ENCODE results near the gene ARNT2.

DNA sequence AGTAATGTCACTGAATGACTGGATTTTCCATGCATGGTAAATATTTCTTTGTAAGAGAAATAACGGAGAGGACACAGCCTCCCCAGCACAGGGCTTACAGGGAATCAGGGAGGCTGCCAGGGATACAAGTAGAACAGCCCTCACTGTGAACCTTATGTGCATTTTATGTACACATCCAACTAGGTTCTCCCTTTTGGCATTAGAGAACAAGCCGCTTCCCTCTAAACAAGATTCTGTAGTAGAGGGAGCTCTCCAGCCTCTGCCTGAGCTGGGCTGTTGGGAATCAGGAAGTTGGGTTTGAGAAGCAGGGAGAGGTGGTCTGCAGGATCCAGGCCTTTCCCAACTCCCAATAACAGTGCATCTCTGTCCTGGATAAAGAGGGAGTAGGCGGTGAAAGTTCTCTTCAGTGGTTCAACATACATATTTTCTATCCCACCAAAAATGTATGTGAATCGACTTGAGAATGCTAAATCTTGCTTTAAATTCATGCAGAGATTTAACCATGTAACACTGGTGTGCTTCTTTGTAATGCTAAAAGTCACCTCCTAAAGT lies 83.7 kb downstream of the ARNT2 start:
- TF ChIP-seq MYC (IDR thresholded peaks at IDR 0.05; ENCODE audit: low read depth, low read length) (no peak), POLR2A (IDR thresholded peaks at IDR 0.05; ENCODE audit: extremely low read depth, insufficient read length) (no peak), CTCF (IDR thresholded peaks at IDR 0.05; ENCODE audit: low read depth, low read length) (no peak), MAX (IDR thresholded peaks at IDR 0.05; ENCODE audit: low read depth, low read length) (no peak)

All from NB4 (cell line).